ENCODE results near the gene RSPH4A. TPM values are rescaled to one million over a fixed set of nuclear protein-coding genes. Genes with fewer than 3 reads are reported as not detected.

The RSPH4A gene
- total RNA-seq, 1 donor from 2014 or later = 0.57 TPM

Other genes with a start within 250 kb of the RSPH4A start
- 14.3 TPM for gene DSE, start 245.5 kb upstream of the RSPH4A start, total RNA-seq
- 0.97 TPM for gene CALHM6, start 155.1 kb upstream of the RSPH4A start, total RNA-seq
- 1.7 TPM for gene CALHM5, start 104.8 kb upstream of the RSPH4A start, total RNA-seq
- gene TRAPPC3L, start 70.8 kb upstream of the RSPH4A start, total RNA-seq = 0.16 TPM
- gene CALHM4, start 62.7 kb upstream of the RSPH4A start, total RNA-seq = not detected
- gene RWDD1, start 45.0 kb upstream of the RSPH4A start, total RNA-seq = 52.9 TPM
- 4.4 TPM for gene ZUP1, start 52.3 kb downstream of the RSPH4A start, total RNA-seq
- gene KPNA5, start 64.7 kb downstream of the RSPH4A start, total RNA-seq = 7.7 TPM
- 2.7 TPM for gene FAM162B, start 149.2 kb downstream of the RSPH4A start, total RNA-seq
- not detected for gene GPRC6A, start 212.6 kb downstream of the RSPH4A start, total RNA-seq

Measured in cardiac septum (tissue), 1 donor.